KOPT-K1 (cell line): ENCODE data around the gene RCCD1.

Experiments used
- H3K27ac ChIP-seq: fragments of 200-600 bp; sonication (generic); 2 replicates; pipeline ENCODE4 v1.5.1; 2016; ENCODE audit warnings: antibody characterized with exemption, mild to moderate bottlenecking, low read depth, low read length; ENCODE audit not compliant: poor library complexity, severe bottlenecking
- H3K36me3 ChIP-seq: fragments of 200-600 bp; sonication (generic); 2 replicates; pipeline ENCODE4 v1.5.1; 2017; ENCODE audit warnings: antibody characterized with exemption, mild to moderate bottlenecking, low read length, moderate library complexity; ENCODE audit not compliant: insufficient read depth
- H3K9me3 ChIP-seq: fragments of 200-600 bp; sonication (generic); 2 replicates; pipeline ENCODE4 v1.5.1; 2017; ENCODE audit warnings: antibody characterized with exemption, low read length, mild to moderate bottlenecking; ENCODE audit not compliant: insufficient read depth, poor library complexity, severe bottlenecking

RCCD1 gene

DNA sequence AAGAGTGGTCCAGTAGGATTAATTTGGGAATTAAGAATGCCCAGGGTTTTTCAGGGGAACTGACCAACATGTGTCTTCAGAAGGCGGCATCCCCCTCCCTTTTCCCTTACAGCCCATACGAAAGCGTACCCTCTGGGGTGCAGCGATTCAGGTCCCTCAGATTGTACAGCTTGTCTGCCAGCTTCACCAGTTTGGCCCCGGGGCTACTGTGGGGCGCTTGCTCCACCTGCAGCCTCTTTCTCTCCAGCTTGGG lies 23.2 kb upstream of the RCCD1 start:
- 0 out of 2 replicates have a peak, but pooled peaks cover 3% of the 10 kb centered on the region for H3K36me3 ChIP-seq
- no peaks in the 10 kb centered on the region for H3K9me3 ChIP-seq
- H3K27ac ChIP-seq: peak overlapping the region; percentile 85

DNA sequence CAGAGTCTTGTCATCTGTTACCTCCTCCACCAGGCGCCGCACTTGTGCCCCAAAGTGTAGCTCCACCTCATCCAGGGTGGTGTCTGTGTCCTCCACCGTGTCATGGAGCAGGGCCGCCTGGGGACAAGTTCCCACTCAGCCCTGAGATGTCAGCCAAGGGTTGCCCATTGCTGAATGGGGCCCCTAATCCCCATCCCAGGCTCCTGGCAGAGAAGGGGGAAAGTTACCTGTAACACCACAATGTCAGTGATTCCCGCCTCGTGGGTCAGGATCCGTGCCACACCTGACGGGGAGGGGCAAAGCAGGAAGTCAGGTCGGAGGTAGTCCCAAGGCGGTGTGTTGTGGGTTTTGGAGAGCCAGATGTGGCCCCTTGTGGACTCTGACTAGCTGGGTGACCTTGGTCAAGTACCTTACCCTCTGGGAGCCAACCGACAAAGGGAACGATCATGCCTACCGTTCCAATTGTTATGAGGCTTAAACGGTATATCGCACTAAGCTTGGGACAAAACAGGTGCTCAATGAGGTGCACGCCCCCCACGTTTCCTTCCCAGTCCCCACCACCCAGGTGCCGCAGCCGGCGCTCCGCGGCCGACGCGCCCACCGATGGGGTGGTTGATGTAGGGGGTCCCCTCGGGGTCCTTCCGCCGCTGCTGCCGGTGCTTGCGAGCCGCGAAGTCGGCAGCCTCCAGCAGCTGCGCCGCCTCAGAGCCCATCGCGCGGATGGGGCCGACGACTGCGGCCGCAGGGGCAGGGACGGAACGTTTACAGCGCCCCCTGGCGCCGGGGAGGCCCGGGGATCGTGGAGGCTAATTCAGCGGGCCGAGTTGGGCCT lies 22.6 kb upstream of the RCCD1 start, which contains the start of gene HDDC3:
Gene HDDC3 (minus strand): TSS at position 722 of the 832 bp plus-strand sequence. CDS start 9 bp downstream, at position 713.
- peak within 1 kb of the TSS; percentile 85 for H3K27ac ChIP-seq
- peaks cover 9% of the 10 kb centered on the region; the same call in 1 of the 2 replicates for H3K36me3 ChIP-seq
- H3K9me3 ChIP-seq: no peaks in the 10 kb centered on the region

DNA sequence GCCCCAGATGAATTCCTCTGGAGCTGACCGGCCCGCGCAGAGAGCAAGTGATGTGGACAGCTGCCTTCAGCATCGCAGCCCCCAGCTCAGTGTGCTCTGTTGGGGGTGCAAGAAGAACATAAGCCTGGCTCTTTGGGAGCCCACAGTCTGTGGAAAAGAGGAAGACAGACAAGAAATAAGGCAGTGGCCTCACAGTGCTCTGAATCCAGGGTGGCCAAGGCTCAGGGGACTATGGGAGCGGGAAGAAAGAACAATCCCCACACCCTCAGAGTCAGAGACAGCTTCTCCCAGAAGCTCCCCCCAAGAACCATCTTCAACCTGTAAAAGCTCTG lies 22.1 kb upstream of the RCCD1 start:
- Histone ChIP-seq H3K9me3 (no peaks in the 10 kb centered on the region), H3K27ac (peak overlapping the region; percentile 85), H3K36me3 (peaks cover 10% of the 10 kb centered on the region; the same call in 1 of the 2 replicates)

DNA sequence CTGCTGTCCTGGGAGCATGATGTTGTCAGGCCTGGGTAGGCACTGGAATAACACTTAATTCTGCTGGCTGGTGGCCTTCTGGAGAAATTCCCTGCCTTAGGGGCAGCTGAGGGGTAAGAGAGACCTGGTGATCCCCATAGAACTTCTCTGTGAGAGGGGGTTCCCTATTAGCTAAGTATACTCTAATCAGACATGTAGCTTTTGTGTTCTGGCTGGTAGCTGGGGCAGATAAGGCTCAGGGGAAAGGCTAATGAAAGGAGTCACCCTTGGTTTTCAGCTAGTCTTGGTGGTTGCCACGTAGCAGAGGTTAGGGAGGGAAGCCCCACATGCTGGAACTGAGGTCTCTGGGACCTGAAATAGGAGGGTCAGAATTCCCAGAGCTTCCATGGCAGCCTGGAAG lies 21.4 kb upstream of the RCCD1 start:
- Histone ChIP-seq H3K27ac (no peak overlapping the region), H3K9me3 (no peaks in the 10 kb centered on the region), H3K36me3 (peaks cover 13% of the 10 kb centered on the region; the same call in 1 of the 2 replicates)

DNA sequence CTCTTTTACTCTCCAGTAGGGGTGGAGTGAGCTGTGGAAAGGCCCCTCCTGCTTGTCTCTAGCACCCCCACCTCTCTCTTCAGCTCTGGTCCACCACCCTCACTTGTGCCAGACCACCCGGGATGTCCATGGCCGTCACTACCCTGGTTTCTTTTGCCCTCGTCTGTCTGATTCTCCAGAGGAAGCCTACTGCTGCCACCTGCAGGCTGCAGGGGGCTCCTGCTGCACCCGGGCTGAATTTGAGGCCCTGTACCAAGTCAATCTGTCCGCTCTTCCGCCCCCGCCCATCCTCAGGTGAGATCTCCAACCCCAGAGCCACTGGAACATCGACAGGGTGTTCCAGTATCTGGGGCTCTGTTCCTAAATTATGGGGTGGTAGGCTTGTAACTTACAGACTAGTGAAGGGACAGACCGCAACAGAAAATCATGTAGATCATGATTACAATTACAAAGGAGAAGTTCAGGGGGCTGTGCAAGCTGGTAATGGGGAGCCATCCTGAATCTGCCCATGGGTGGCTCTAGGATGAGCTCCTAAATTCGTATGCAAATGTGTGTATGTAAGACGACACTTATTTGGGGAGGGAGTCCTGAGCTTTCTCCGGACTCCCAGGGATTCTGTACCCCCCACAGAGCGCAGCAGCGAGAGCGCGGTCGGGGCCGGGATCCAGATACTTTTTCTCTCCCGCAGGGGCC lies 20.3 kb upstream of the RCCD1 start:
- peak overlapping the region; percentile 65 for H3K27ac ChIP-seq
- no peaks in the 10 kb centered on the region for H3K9me3 ChIP-seq
- peaks cover 20% of the 10 kb centered on the region for H3K36me3 ChIP-seq

DNA sequence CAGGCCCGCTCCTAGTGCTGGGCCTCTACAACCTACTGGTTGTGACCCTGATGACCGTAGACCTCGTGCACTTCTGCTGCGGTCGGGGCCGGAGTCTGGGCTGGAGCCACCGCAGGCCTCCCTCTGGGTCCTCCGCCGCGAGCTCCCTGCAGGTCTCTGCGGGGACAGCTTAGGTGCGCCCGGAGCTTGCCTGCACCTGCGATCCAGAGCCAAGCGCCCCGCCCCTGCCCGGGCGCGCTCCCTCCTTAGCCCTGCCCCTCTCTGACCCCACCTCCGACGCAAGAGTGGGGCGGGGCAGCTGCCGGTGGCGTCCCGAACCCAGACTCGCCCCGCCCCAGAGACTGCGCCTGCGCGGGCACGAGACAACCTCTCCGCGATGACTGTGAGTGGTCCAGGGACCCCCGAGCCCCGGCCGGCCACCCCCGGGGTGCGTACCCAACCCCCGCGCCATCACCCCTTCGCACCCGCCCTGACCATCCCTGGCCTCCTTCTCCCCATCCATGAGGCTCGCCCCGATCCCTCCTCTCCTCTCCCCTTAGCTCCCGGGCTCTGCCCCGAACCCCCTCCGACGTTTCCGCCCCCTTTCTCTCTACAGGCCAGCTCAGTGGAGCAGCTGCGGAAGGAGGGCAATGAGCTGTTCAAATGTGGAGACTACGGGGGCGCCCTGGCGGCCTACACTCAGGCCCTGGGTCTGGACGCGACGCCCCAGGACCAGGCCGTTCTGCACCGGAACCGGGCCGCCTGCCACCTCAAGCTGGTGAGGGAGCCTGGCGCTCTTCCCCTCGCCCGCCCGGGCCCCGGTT lies 19.5 kb upstream of the RCCD1 start, which contains the start of gene UNC45A:
Gene UNC45A (plus strand): TSS at position 337 of the 803 bp plus-strand sequence. CDS start 40 bp downstream, at position 377.
- Histone ChIP-seq H3K36me3 (peaks cover 27% of the 10 kb centered on the region), H3K27ac (peak within 1 kb of the TSS; percentile 65), H3K9me3 (no peaks in the 10 kb centered on the region)

DNA sequence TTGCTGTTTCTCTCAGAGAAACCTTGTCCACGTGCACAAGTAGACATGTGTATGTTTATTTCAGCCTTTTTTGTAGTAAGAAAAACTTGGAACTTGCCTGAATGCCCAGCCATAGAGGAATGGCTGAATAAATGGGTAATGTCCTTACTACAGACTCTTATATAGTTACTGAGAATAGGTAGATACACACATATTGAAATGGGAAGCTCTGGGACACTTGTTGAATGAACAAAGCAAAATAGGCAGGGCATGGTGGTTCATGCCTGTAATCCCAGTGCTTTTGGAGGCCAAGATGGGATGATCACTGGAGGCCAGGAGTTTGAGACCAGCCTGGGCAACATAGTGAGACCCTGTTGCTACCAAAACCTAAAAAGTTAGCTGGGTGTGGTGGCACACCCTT lies 17.9 kb upstream of the RCCD1 start:
- no peak overlapping the region for H3K27ac ChIP-seq
- H3K36me3 ChIP-seq: peaks cover 43% of the 10 kb centered on the region

DNA sequence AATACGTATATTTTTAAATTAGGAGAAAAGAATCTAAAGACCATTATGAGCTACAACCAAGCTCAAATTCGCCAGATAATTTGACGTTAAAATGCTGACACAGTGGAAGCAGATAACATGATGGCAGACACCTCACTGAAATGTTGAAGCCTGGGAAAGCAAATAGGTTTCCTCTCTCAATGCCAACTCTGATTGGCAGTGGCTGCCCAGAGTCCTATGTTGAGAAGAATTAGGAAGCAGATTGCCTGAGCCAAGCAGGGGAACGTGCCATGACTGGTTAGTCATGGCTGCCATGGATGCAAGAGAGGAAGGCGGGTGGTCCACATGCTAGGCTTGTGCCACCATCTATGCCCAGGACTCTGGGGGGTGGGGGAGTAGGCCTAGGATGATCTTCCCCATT lies 16.4 kb upstream of the RCCD1 start:
- Histone ChIP-seq H3K36me3 (peaks cover 58% of the 10 kb centered on the region), H3K27ac (no peak overlapping the region), H3K9me3 (no peaks in the 10 kb centered on the region)

More for the DNA sequence above, 17.9 kb upstream of the RCCD1 start:
- H3K9me3 ChIP-seq: no peaks in the 10 kb centered on the region

DNA sequence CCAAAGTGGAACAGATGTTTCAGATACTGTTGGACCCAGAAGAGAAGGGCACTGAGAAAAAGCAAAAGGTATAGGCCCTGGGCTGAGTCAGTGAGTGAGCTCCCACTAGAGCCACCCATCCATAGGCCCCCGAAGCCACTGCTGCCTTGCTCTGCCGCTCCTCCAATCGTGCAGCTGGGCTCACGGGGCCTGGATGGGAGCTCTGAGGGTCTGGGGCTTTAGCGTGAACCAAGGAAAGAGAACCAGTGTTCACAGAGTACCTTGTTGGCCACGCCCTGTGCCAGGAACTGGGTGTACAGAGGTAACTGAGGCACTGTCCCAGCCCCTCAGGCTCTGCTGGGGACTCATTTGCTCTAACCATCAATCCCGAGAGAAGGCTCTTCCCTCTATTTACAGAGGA lies 14.9 kb upstream of the RCCD1 start:
- Histone ChIP-seq H3K36me3 (peaks cover 73% of the 10 kb centered on the region), H3K9me3 (no peaks in the 10 kb centered on the region)

DNA sequence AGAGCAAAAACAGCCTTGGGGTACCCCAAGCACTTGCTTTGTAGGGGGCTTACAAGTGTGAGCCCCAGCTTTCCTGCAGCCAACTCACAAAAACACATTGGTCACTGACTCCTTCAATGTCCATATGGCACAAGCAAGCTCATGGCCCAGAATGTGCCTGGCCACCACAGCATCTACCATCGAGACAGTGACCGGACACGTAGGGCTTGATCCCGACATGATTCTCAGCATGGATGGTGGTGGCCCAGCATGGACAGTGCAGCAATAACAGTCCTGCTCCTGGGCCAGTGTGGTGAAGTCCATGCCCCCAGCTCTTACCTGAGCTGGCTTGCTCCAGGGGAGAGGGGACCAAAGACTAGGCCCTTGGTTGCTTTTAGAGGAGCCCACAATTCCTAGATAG lies 13.6 kb upstream of the RCCD1 start:
- Histone ChIP-seq H3K27ac (no peak overlapping the region), H3K36me3 (peaks cover 78% of the 10 kb centered on the region), H3K9me3 (no peaks in the 10 kb centered on the region)

More for the DNA sequence above, 14.9 kb upstream of the RCCD1 start:
- H3K27ac ChIP-seq: no peak overlapping the region

DNA sequence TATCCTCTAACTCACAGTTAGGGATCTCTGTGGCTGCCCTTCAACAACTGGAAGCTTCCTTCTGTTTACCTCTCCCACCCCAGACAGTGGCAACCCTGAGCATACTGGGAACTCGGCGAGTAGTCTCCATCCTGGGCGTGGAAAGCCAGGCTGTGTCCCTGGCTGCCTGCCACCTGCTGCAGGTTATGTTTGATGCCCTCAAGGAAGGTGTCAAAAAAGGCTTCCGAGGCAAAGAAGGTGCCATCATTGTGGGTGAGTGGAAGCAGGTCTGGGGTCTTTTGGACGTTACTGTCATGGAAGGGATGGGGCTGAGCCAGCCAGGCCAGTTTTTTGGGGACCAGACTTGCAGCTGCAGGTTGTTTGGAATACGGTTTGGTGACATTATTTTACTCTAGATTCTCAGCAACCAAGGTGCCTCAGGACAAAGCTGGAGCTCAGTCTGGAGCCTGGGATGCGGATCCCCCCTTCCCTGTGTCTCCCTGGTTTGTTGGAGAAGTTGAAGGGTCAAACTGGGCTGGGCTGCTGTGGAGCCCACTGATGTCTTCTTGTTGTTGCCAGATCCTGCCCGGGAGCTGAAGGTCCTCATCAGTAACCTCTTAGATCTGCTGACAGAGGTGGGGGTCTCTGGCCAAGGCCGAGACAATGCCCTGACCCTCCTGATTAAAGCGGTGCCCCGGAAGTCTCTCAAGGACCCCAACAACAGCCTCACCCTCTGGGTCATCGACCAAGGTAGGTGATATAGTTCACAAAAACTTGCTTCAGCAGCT lies 12.1 kb upstream of the RCCD1 start:
- no peaks in the 10 kb centered on the region for H3K9me3 ChIP-seq
- H3K27ac ChIP-seq: no peak overlapping the region
- H3K36me3 ChIP-seq: peaks cover 83% of the 10 kb centered on the region

DNA sequence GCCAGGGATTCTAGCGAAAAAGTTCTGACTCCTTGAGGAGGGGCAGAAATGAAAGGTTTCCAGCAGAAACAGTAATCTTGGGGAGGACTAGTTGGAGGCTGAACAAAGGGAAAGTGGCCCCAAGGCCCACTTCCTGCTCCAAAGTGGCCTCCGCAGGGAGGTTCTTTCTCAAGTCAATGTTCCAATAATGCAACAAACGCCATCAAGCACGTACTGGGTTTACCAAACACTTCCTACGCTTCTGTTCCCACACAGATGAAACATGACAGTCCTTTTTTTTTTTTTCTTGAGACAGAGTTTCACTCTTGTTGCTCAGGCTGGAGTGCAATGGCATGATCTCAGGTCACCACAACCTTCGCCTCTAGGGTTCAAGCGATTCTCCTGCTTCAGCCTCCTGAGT lies 9.6 kb upstream of the RCCD1 start:
- Histone ChIP-seq H3K9me3 (no peaks in the 10 kb centered on the region), H3K36me3 (peaks cover 89% of the 10 kb centered on the region), H3K27ac (no peak overlapping the region)

DNA sequence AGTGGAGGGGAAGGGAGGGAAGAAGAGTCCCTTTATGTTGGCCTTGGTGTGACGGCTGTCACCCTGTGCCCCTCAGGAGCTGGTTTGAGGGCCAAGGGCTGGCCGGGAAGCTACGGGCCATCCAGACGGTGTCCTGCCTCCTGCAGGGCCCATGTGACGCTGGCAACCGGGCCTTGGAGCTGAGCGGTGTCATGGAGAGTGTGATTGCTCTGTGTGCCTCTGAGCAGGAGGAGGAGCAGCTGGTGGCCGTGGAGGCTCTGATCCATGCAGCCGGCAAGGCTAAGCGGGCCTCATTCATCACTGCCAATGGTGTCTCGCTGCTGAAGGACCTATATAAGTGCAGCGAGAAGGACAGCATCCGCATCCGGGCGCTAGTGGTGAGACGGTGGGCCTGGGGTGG lies 8.1 kb upstream of the RCCD1 start:
- peaks cover 89% of the 10 kb centered on the region for H3K36me3 ChIP-seq
- H3K9me3 ChIP-seq: no peaks in the 10 kb centered on the region
- H3K27ac ChIP-seq: no peak overlapping the region

DNA sequence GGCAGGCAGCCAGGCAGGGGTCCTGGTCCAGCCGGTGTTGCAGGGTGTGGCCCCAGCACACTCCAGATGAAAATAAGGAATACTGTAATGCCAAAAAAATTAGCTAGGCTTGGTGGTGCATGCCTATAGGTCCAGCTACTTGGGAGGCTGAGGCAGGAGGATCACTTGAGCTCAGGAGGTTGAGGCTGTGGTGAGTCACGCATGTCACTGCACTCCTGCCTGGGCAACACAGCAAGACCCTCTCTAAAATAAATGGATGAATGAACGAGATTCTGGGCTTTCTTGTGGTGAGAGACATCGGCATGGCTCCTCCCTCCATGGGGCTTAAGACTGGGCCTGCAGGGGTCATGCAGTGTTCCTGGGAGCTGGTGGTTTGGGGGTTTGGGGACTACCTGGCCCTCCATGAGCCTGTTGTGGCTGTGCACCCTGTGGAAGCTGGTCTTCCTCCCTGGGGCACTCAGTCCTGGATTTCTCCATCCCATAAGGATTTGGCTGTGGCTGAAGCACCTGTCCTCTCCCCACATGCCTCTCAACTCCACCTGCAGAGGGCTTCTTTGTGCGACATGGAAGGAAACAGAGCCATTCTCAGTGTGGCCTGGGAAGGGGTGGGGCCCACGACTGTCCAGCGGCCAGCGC lies 7.6 kb upstream of the RCCD1 start:
- no peaks in the 10 kb centered on the region for H3K9me3 ChIP-seq
- no peak overlapping the region for H3K27ac ChIP-seq
- peaks cover 90% of the 10 kb centered on the region for H3K36me3 ChIP-seq
